GM21786 (cell line): ENCODE measurements around the gene SPOCK1.

Source experiments
- ATAC-seq: cut with Tn5 transposase; IDR thresholded peaks from one replicate; pipeline ENCODE4 v1.9.1; 2021; ENCODE audit not compliant: unreplicated experiment

The SPOCK1 gene

GRCh38 chr5:137085206-137085605 is 413.9 kb downstream of the SPOCK1 start:
- ATAC-seq, result no peak

- no peak for ATAC-seq
Observed at GRCh38 chr5:137084016-137084415, 415.1 kb downstream of the SPOCK1 start.

GRCh38 chr5:137082951-137083350 is 416.2 kb downstream of the SPOCK1 start:
- ATAC-seq, result no peak

- ATAC-seq, result no peak
Observed at GRCh38 chr5:137078171-137078665, 420.9 kb downstream of the SPOCK1 start.

- ATAC-seq, result peak; percentile 78
Observed at GRCh38 chr5:137075163-137075970, 423.8 kb downstream of the SPOCK1 start.

- no peak for ATAC-seq
Observed at GRCh38 chr5:137073189-137073588, 425.9 kb downstream of the SPOCK1 start.

GRCh38 chr5:137072361-137073115 is 426.6 kb downstream of the SPOCK1 start:
- no peak for ATAC-seq

GRCh38 chr5:137071931-137072330 is 427.2 kb downstream of the SPOCK1 start:
- ATAC-seq, result no peak

GRCh38 chr5:137071526-137071925 is 427.6 kb downstream of the SPOCK1 start:
- ATAC-seq, result no peak

GRCh38 chr5:137070521-137070920 is 428.6 kb downstream of the SPOCK1 start:
- ATAC-seq, result no peak

GRCh38 chr5:137069358-137069757 is 429.8 kb downstream of the SPOCK1 start:
- no peak for ATAC-seq

GRCh38 chr5:137061382-137061781 is 437.7 kb downstream of the SPOCK1 start:
- no peak for ATAC-seq

GRCh38 chr5:137058089-137058488 is 441.0 kb downstream of the SPOCK1 start:
- no peak for ATAC-seq

GRCh38 chr5:137056676-137057075 is 442.4 kb downstream of the SPOCK1 start:
- ATAC-seq, result no peak

- no peak for ATAC-seq
Observed at GRCh38 chr5:137055271-137055872, 443.8 kb downstream of the SPOCK1 start.

- ATAC-seq, result no peak
Observed at GRCh38 chr5:137054792-137055191, 444.3 kb downstream of the SPOCK1 start.

- ATAC-seq, result no peak
Observed at GRCh38 chr5:137054335-137054734, 444.8 kb downstream of the SPOCK1 start.

GRCh38 chr5:137051161-137051560 is 448.0 kb downstream of the SPOCK1 start:
- ATAC-seq, result no peak

- ATAC-seq, result no peak
Observed at GRCh38 chr5:137040641-137041340, 458.3 kb downstream of the SPOCK1 start.

GRCh38 chr5:137040024-137040423 is 459.1 kb downstream of the SPOCK1 start:
- ATAC-seq, result no peak

- no peak for ATAC-seq
Observed at GRCh38 chr5:137037848-137038247, 461.3 kb downstream of the SPOCK1 start.
